HG02623 (cell line): Measurements from ENCODE around the gene CXCR1.
"Not testable (repeated sequence)": the region's sequence is repeated elsewhere in the genome, so short reads cannot be mapped to it uniquely, and the experiment has no call there.

Source experiments
- ATAC-seq: cut with Tn5 transposase; IDR thresholded peaks from one replicate; pipeline ENCODE4 v1.9.1; 2021; ENCODE audit warnings: moderate library complexity; ENCODE audit not compliant: unreplicated experiment

CXCR1 gene

GRCh38 chr2:218162814-218163213 is 3.9 kb downstream of the CXCR1 start:
- ATAC-seq: no peak

GRCh38 chr2:218161644-218162043 is 5.1 kb downstream of the CXCR1 start:
- no peak for ATAC-seq

- no peak for ATAC-seq
Measured at GRCh38 chr2:218155953-218156479, 10.7 kb downstream of the CXCR1 start.

GRCh38 chr2:218152777-218153176 is 14.0 kb downstream of the CXCR1 start:
- ATAC-seq: no peak

- no peak for ATAC-seq
Measured at GRCh38 chr2:218152172-218152571, 14.6 kb downstream of the CXCR1 start.

GRCh38 chr2:218149848-218150440 is 16.8 kb downstream of the CXCR1 start:
- ATAC-seq: no peak

GRCh38 chr2:218149098-218149497 is 17.7 kb downstream of the CXCR1 start:
- ATAC-seq: no peak

- ATAC-seq: no peak
Measured at GRCh38 chr2:218146056-218146455, 20.7 kb downstream of the CXCR1 start.

GRCh38 chr2:218145124-218145523 is 21.6 kb downstream of the CXCR1 start:
- ATAC-seq: no peak

- ATAC-seq: no peak
Measured at GRCh38 chr2:218138047-218138446, 28.7 kb downstream of the CXCR1 start.

GRCh38 chr2:218137514-218137913 is 29.2 kb downstream of the CXCR1 start:
- no peak for ATAC-seq

GRCh38 chr2:218130822-218131221 is 35.9 kb downstream of the CXCR1 start:
- ATAC-seq: no peak

- no peak for ATAC-seq
Measured at GRCh38 chr2:218130377-218130776, 36.4 kb downstream of the CXCR1 start.

- ATAC-seq: no peak
Measured at GRCh38 chr2:218129458-218130135, 37.2 kb downstream of the CXCR1 start.

- ATAC-seq: no peak
Measured at GRCh38 chr2:218128781-218129457, 37.8 kb downstream of the CXCR1 start.

GRCh38 chr2:218127929-218128455 is 38.8 kb downstream of the CXCR1 start:
- no peak for ATAC-seq

- ATAC-seq: no peak
Measured at GRCh38 chr2:218125626-218126080, 41.1 kb downstream of the CXCR1 start, which contains the start of gene CXCR2. CXCR2 (plus strand) TSS chr2:218126028; CDS start chr2:218134802, 8,774 bp downstream.

GRCh38 chr2:218125095-218125494 is 41.7 kb downstream of the CXCR1 start:
- ATAC-seq: no peak

GRCh38 chr2:218123986-218124385 is 42.8 kb downstream of the CXCR1 start:
- ATAC-seq: no peak

GRCh38 chr2:218122286-218122685 is 44.5 kb downstream of the CXCR1 start:
- not testable (repeated sequence) for ATAC-seq

GRCh38 chr2:218121789-218122188 is 45.0 kb downstream of the CXCR1 start:
- not testable (repeated sequence) for ATAC-seq
